HG02852 (cell line): ENCODE measurements around the gene CREB3.

Experiments
- ATAC-seq: cut with Tn5 transposase; IDR thresholded peaks from one replicate; pipeline ENCODE4 v1.9.1; 2021; ENCODE audit warnings: mild to moderate bottlenecking, moderate library complexity; ENCODE audit not compliant: unreplicated experiment

The CREB3 gene

GRCh38 chr9:35725362-35725761 is 7.1 kb upstream of the CREB3 start:
- no peak for ATAC-seq

DNA sequence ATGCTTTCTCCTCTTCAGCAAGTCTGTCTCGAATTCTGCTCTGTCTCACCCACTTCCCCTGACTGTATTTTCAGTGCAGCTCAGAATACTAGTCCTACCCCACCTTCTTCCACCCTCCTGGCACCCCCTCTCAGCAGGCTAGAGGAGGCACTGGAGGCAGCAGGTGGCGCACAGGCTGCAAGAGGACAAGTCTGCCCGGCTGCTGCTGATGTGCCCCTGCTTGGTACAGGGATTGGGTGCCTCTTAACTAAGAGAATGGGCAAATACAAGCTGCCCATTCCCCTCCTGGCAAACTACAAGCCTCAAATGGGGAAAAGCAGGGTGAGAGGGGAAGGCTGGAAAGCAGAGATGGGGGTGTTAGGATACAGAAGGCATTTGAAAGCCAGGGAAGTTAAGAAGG is 5.5 kb upstream of the CREB3 start:
- no peak for ATAC-seq

DNA sequence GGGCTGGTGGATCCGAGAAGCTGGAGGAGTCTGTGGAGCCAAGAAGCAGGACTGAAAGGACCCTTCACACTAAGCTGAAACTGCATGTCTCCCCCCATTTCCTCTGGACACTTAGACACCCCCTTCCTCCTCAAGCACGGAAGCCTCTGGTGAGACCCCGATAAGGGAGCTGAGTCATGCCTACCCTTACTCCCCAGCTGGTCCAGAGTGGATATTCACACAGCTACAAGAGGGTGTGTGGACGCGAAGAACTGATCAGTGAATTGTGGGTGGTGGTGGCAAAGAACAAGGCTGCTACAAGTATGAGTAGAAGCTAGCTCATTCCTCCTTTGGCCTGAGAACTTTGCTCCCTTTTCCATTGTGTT is 4.8 kb upstream of the CREB3 start:
- ATAC-seq: no peak

DNA sequence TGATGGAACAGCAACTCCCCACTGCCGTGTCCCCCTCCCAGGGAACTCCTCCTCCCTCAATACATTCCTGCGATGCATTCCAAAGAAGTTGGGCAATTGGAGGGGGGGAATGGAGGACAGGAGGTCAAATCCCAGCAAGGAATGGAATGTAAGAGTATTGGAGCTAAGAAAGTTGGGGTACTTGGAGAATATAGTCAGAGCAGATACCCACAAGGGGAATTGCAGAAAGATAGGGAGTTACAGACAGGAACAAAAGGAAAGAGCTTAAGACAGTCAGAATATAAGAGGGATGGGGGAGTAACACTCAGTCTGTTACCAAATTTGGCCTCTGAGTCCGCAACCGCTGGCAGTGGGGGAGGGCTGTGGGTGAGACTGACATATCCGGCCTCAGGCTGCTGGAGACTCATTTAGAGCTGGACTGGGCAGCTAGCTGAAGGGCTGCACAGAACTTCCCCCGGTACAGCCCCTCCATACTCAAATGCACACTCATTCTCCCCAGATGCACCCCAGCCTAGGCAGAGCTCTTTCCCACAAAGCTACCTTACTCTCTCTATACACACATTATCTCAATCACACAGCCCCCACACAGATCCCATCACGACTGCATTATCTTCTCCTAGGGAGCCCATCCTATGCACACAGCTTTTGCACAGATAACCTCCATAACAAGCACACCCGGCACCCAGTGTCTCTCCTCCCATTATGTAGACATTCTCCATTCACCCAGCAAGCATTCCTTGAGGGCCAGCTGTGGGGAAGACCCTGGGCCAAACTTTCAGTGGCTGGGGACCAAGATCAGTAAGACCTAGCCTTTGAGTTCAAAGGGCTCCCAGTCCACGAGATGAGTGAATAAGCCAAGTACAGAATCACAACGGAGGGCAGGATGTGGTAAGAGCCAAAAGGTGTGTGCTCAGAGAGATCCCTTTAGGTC is 4.2 kb upstream of the CREB3 start:
- no peak for ATAC-seq

GRCh38 chr9:35729101-35729500 is 3.4 kb upstream of the CREB3 start:
- ATAC-seq: no peak

- no peak for ATAC-seq
Measured at GRCh38 chr9:35729700-35730485, 2.6 kb upstream of the CREB3 start.

DNA sequence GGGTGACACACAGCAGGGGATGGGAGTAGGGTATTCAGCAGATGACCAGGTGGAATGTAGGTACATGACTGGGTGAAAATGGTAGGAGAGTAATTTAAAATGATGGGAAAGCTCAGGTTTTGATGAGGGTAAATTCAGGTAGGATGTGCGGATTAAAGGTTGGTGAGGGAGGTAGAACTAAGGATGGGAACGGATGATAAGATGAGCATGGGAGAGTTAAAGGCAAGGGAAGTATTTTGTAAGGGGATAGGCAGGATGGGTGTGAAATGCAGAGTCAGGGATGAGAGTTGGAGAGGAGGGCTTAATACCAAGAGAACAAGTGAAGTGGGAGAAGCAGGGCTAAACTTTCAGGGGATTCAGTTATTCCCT is 2.0 kb upstream of the CREB3 start:
- ATAC-seq: no peak

DNA sequence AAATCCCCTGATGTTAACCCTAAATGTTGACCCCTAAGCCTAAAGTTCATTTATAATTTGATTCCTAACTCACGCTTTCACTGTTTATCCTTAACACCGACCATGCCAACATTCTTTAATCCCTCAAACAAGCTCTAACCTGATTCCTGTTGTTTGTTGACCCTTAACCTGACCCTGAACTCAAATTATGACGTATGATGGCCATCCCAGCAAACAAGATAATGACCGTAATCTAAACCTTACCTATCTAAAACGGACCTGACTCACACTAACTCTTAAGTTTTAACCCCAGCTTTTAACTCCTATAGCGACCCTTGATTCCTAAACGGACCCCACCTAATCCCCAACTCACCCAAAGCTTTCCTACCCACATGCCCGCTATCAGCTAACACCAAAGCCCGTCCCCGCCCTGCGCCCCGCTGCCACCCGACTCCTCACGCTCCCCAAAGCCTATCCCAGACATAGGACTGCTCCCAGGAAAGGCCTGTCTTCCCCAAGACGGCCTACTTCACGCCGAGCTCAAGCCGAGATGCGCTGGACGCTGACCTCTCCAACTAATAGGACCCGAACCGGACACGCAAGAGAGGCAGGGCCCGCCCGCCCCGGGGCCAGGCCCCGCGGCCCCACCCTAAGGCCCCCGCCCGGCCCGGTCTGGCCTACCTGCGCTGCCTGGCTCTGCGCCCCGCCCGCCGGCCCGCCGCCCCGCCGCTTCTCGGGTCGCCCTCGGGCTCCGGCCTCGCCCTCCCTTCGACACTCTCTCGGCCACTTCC is 866 bp upstream of the CREB3 start:
- ATAC-seq: no peak

GRCh38 chr9:35732800-35733541 is 505 bp downstream of the CREB3 start:
- ATAC-seq: peak; percentile 2

GRCh38 chr9:35734096-35734495 is 1.6 kb downstream of the CREB3 start:
- no peak for ATAC-seq

DNA sequence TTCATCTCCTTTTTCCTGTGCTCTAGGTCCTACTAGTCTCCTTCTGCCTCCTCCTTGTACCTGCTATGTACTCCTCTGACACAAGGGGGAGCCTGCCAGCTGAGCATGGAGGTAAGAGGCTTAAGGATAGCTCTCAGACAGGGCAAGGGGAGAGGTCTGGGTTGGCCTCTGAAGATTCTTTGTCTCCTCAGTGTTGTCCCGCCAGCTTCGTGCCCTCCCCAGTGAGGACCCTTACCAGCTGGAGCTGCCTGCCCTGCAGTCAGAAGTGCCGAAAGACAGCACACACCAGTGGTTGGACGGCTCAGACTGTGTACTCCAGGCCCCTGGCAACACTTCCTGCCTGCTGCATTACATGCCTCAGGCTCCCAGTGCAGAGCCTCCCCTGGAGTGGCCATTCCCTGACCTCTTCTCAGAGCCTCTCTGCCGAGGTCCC is 3.8 kb downstream of the CREB3 start:
- no peak for ATAC-seq

GRCh38 chr9:35737143-35737542 is 4.7 kb downstream of the CREB3 start:
- ATAC-seq: no peak

GRCh38 chr9:35738186-35738585 is 5.7 kb downstream of the CREB3 start:
- no peak for ATAC-seq

DNA sequence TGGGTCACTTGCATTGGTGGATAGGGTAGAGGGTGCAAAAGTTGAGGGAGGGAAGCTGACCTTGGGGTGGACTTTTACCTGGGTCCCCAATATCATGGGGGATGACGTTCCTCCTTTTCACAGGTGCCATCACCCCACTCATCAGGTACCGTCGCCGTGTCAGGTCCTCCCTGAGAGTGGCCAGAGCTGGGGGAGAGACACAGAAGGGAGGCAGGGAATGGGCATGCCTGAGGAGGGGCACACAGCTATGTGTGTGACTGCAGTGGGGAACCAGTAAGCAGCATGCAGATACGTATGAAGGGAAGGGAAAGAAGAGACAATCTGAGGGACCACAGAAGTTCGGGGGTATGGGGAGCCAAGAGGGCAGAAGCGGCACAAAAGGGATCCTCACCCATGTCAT is 6.5 kb downstream of the CREB3 start:
- no peak for ATAC-seq

GRCh38 chr9:35740243-35740642 is 7.8 kb downstream of the CREB3 start:
- ATAC-seq: no peak

GRCh38 chr9:35741740-35742139 is 9.3 kb downstream of the CREB3 start:
- ATAC-seq: no peak

DNA sequence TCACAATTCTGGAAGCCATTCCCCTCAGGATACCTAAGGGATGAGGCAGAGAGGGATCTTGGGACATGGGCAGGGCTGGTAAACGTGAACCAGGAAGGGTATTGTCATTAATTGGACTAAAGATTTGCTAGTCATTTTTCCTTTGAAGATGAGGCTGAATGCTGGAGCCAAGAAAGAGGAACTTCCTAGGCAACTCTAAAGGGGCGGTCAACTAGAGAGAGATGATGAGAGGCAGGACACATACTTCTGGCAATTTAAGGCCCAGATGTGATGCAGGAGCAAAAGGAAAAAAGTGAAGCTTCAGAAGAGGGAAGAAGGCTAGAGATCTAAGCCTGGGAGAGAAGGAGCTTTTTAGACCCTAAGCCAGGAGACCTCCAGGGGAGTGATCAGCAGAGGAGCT is 11.0 kb downstream of the CREB3 start:
- no peak for ATAC-seq

GRCh38 chr9:35743880-35744518 is 11.5 kb downstream of the CREB3 start:
- no peak for ATAC-seq

DNA sequence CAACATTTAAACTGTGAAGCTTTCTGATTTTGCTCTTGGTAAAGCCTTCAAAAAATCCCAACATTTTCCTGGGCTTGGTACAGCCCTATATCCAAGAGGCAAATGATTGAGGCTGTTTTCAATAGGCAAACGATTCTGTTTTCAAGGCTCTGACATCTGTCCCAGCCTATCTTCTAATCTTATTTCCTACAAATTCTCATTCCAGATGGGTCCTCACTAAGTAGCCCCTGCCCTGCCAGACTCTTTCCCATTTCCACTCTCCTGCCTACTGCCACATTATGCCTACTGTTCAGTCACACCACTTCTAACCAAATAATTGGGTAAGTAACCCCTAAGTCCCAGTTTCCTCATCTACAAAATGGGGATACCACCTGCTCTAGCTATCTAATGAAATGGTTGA is 13.1 kb downstream of the CREB3 start:
- ATAC-seq: no peak

GRCh38 chr9:35746583-35746982 is 14.1 kb downstream of the CREB3 start:
- ATAC-seq: no peak
